Esophagus muscularis mucosa (tissue), 4 donors: Measurements from ENCODE around the gene B3GLCT.

Source experiments
- CTCF ChIP-seq, 3 experiments: fragments of 200-600 bp in 2 of 3; fragments of 450-650 bp in 1 of 3; sonication (generic) in 2 of 3; IDR thresholded peaks; one replicate each; pipeline ENCODE4 v1.5.1; 2017 to 2019; ENCODE audit warnings: antibody characterized with exemption in 3 of 3, mild to moderate bottlenecking in 2 of 3, moderate library complexity in 1 of 3
- EP300 ChIP-seq: sonication (generic); formaldehyde crosslinking; IDR thresholded peaks from one replicate; pipeline ENCODE4 v1.6.1; 2017; ENCODE audit warnings: antibody characterized with exemption
- POLR2A ChIP-seq: fragments of 450-650 bp; IDR thresholded peaks from one replicate; pipeline ENCODE4 v1.6.1; 2017; ENCODE audit warnings: antibody characterized with exemption, moderate library complexity, mild to moderate bottlenecking, low read depth
- POLR2AphosphoS5 ChIP-seq, 2 donors: sonication (generic); formaldehyde crosslinking; IDR thresholded peaks; one replicate each; pipeline ENCODE4 v1.6.1; 2017; ENCODE audit warnings: antibody characterized with exemption in 2 of 2

DNA sequence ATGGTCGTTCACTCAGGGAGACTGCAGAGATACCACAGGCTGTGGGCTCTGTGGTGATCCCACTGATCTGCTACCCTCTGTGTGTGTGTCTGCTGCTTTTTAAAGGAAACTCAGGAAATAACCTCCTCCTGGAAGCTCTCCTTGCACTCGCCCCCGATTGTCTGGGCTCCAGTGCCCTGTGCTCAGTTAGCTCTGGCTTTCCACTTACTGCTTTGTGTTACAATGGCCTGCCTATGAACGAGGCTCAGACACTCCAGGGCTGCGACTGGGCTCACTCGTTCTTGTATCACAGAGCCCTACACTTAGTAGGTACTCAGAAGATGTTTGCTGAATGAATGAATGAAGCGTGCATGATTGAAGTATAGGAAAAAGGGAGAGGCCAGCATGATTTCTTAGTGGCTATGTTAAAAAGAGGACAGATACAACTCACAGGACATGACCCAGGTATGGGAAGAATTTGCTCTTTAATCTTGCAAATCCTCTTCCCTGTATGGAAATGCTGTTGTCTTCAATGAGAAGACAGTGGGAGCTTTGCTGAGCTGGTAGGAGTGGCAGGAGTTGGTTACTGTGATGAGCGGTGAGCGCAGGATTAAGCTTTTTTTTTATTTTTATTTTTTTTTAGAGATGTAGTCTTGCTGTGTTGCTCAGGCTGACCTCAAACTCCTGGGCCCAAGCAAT lies 26.4 kb downstream of the B3GLCT start:
- TF ChIP-seq POLR2AphosphoS5 (IDR thresholded peaks at IDR 0.05) (no peak), POLR2A (no peak), CTCF (IDR thresholded peaks at IDR 0.05) (no peak), EP300 (no peak)
